Renal cortex interstitium (tissue), 15 donors: ENCODE measurements around the gene SIGLEC10. TPM values are rescaled to one million over a fixed set of nuclear protein-coding genes. Genes with fewer than 3 reads are reported as not detected.
"Not testable (repeated sequence)": the region's sequence is repeated elsewhere in the genome, so short reads cannot be mapped to it uniquely, and the experiment has no call there.

Source experiments
- DNase-seq, 11 donors: peaks; one replicate each; pipeline ENCODE4 v3.0.0-alpha.2; 2013; ENCODE audit warnings: low read depth in 9 of 11, low spot score in 4 of 11; ENCODE audit errors: extremely low read depth in 1 of 11
- long read RNA-seq, 16 experiments: transcript quantifications; one replicate each; lab custom pipeline, GENCODE V29; 2026
- polyA plus RNA-seq, 3 donors: library from polyadenylated mRNA; unstranded; fragments of 120-200 nt; gene quantifications; one replicate each; pipeline ENCODE4 v1.2.1, GENCODE V29; 2013; ENCODE audit not compliant: insufficient read length in 3 of 3

The SIGLEC10 gene, protein sequence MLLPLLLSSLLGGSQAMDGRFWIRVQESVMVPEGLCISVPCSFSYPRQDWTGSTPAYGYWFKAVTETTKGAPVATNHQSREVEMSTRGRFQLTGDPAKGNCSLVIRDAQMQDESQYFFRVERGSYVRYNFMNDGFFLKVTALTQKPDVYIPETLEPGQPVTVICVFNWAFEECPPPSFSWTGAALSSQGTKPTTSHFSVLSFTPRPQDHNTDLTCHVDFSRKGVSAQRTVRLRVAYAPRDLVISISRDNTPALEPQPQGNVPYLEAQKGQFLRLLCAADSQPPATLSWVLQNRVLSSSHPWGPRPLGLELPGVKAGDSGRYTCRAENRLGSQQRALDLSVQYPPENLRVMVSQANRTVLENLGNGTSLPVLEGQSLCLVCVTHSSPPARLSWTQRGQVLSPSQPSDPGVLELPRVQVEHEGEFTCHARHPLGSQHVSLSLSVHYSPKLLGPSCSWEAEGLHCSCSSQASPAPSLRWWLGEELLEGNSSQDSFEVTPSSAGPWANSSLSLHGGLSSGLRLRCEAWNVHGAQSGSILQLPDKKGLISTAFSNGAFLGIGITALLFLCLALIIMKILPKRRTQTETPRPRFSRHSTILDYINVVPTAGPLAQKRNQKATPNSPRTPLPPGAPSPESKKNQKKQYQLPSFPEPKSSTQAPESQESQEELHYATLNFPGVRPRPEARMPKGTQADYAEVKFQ
- polyA plus RNA-seq = 1 to 10 TPM; 1.2 to 1.8 (median 1.6) TPM
- long read RNA-seq, donor 1 = 0 reads
- long read RNA-seq, donor 2 = 0 reads
- long read RNA-seq, donor 3 = 0 reads
- long read RNA-seq, donor 4 = 0 reads
- long read RNA-seq, donor 5 = 0 reads
- long read RNA-seq, donor 6, partial matches to known transcripts = 0 of 1 reads
- long read RNA-seq, donor 6, other reads (novel, unspliced or antisense) = 0 of 1 reads
- long read RNA-seq, donor 7 = 0 reads
- long read RNA-seq, donor 8 = 0 reads
- long read RNA-seq, donor 9 = 0 reads
- long read RNA-seq, donor 10 = 0 reads
- long read RNA-seq, donor 11 = 0 reads
- long read RNA-seq, donor 12 = 0 reads
- long read RNA-seq, donor 13, partial matches to known transcripts = 0 of 1 reads
- long read RNA-seq, donor 13, other reads (novel, unspliced or antisense) = 0 of 1 reads
- long read RNA-seq, donor 14 = 0 reads
- long read RNA-seq, donor 15 = 0 reads
- long read RNA-seq, donor 16 = 0 reads

DNA sequence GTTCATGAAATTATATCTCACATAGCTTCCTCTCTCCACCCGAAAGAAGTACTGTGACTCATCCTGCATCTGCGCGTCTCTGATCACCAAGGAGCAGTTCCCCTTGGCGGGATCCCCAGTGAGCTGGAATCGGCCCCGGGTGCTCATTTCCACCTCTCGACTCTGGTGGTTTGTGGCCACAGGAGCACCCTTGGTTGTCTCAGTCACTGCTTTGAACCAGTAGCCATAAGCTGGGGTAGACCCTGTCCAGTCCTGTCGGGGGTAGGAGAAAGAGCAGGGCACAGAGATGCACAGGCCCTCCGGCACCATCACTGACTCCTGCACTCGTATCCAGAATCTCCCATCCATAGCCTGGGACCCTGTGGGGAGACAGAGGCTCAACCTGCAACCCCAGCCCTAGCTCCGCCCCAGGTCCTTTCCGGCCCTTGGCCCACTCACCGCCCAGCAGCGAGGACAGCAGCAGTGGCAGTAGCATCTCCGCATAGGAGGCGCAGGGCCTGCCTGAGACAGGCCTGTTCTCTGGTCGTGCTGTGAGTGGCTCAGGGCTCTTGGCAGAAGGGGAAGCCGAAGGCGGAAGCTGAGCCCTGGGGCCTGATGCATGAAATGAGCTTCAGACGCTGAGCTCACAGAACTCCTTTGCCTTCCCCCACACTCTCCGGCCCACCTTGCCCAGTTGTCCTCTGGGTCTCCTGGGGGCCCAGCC, at the start of gene SIGLEC10:
SIGLEC10 (minus strand) TSS at position 536 of the 703 bp plus-strand sequence; CDS start at position 475, 61 bp downstream.
- no peak for DNase-seq

DNA sequence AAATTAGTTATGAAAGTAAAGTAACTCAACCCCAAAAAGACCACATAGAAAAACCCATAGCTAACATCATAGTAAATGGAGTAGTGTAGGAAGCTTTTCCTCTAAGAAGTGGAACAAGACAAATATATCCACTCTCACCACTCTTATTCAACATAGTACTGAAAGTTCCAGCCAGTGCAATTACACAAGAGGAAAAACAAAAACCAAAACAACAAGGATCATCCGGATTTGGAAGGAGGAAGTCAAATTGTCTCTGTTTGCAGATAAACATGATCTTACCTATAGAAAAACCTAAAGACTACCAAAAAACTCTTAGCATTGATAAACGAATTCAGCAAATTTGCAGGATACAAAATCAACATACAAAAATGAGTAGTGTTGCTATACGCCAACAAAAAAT, 49.3 kb upstream of the SIGLEC10 start:
- DNase-seq = no peak

DNA sequence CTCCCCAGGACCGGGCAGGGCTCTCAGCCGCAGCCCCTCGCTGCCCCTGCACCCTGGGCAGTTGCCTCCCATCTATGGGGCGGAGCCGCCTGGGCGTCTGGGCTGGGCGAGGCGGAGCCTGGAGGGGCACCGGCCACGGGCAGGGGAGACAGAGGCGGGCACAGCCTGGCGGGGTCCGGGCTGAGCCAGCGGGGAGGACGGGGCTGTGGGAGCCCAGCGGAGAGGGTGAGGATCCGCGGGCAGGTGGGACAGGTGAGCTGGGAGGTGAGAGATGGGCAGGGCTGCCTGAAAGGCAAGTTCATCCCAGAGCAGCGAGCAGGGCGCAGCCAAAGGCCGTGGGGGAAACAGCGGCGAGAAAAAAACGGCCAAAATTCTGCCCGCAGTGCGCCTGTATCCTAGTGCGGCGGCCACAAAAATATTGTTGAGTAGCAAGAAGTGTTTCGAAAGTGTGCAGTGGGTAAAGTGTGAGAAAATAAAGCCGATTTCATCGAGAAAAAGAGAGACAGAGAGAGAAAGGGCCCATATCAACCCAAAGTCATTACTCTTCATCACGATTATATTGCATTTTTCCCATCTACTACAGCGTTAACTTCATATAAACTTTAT, 46.6 kb upstream of the SIGLEC10 start:
- not testable (repeated sequence) for DNase-seq

DNA sequence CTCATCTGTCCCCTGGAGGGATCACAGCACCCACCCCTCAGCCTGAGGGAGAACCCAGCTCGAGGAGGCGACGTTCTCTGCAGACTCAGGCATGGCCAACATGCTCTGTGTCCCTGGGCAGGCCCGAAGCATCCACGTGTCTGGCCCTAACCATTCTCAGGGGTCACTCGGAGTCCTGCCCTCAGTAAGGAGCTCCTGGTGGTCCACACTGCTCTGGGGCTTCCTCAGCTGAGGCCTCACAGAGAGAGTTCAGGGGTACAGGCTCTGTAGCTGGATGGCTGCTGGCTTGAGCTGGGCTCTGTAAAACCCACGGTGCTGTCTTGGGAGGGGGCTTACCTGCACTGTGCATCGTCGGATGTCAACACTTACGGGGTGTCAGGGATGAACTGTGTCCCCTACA, 45.2 kb upstream of the SIGLEC10 start:
- no peak for DNase-seq

DNA sequence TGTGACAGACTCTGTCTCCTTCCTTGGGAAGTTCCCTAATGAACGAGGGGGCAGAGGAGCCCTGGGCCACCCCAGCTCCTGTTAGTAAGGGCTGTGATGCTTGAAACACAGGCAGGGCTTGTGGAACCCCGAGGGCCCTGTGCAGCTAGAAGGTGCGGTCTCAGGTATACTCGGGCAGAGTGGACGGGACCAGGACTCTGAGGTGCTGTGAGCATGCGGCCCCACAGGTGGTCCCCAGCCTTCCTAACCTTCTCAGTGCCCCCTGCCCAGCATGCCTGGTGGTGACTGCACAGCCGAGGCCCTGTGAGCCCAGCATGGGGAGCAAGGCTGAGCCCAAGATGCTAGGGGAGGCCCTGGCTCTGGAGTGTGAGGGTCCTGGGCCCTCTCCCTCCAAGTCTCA, 44.8 kb upstream of the SIGLEC10 start:
- DNase-seq = no peak

DNA sequence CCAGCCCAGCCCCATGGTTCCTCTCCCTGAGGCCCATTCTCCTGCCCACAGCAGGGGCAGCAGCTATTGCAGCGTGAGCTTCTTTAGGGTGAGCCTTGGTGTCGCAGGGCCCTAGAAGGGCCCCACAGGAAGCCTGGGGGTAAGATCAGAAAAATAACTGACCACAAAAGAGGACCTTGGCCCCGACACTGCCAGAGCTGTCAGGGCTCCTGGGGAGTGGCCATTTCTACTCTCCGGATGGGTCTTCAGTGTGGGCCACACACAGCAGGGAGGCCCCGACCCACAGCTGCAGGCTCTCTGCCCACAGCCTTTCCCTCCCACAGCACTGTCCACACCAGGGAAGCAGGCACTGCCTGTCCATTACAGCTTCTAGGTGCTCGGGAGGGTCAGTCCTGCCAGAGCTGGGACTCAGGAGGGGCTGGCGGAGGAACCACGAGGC, 44.3 kb upstream of the SIGLEC10 start:
- no peak for DNase-seq

DNA sequence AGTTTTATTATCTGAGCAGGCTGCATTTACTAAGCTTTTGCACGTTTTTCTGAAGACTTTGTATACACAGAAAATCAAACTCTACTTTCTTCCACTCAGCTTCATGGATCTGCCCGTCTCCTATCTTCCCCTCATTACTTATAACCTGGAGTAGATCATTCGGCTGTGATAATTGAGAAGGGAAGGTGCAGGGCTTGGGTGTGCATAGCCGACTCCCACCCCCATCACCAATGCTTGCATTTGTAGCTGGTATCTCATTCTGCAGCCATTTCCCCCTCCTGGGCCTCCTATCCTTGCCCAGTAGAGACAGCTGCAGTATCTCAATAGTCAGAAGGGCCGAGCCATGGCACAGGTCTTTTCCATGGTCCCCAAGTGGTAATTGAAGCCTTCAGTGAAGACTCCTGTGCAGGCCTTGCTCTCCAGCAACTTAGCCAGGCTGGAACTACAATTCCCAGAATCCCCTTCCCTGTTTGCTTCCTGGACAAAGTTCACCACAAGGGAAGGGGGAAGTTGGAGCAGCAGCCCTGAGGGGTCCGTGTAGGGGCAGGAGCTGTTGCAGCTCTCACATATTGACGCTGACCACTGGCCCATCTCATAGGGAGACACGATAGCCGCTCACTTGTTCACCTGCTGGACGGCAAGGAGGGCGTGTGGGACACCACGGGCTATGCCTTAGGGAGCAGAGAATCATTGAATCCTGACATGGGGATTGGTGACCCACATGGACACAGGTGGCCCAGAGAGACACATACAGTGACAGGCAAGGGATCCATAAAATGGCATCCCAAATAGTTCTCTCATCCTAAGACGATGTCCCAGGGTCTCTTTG, 42.9 kb upstream of the SIGLEC10 start:
- no peak for DNase-seq

DNA sequence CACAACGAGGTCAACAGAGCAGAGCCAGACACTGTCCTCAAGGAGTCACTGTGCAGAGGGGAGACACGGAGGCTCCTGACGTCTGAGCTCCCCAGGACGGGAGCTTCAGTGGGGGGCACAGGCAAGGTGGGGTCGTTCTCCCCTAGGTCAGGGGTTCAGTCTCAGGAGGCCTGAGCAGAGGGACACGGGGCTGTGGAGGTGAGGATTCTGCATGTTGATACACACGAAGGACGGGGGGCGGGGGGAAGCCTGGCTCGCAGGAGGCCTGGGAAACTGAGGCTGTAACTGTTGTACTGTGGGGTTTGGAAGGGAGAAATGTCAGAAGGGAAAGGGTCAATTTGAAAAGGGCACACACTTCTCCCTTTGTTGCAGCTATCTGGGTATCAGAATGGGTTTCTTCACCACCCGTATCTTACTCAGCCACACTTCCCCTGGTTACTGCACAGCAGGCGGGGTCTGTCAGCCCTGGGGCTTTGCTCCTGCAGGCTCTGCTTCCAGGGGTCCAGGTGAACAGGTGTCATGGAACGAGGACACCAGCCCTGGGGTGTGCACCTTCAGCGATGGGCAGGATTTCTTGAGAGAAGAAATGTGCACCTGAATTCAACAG, 41.6 kb upstream of the SIGLEC10 start:
- DNase-seq = no peak

DNA sequence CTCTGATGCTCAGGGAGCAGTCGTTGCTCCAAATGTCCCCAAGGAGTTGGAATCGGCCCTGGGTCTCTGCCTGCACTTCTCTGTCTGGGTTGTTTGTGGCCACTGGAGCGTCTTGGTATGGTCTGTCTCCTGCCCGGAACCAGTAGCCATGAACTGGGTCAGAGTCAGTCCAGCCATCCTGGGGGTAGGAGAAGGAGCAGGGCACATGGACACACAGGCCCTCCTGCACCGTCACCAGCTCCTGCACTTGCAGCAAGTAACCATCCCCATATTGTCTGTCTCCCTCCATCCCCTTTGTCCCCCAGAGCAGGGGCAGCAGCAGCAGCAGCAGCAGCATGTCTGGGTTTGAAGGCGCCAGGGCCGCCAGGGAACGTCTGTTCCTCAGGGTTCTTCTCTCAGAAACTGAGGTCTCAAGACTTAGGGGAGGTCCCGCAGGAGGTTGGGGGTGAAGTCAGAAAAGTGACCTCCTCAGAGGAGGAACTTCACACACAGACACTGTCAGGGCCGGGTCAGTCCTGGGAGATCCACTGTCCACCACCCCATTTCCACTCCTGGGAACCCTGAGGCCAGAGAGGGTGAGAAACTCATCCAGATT, 40.7 kb upstream of the SIGLEC10 start, which contains the start of gene SIGLEC8:
SIGLEC8 (minus strand) TSS at position 404 of the 595 bp plus-strand sequence; CDS start at position 337, 67 bp downstream.
- no peak for DNase-seq

DNA sequence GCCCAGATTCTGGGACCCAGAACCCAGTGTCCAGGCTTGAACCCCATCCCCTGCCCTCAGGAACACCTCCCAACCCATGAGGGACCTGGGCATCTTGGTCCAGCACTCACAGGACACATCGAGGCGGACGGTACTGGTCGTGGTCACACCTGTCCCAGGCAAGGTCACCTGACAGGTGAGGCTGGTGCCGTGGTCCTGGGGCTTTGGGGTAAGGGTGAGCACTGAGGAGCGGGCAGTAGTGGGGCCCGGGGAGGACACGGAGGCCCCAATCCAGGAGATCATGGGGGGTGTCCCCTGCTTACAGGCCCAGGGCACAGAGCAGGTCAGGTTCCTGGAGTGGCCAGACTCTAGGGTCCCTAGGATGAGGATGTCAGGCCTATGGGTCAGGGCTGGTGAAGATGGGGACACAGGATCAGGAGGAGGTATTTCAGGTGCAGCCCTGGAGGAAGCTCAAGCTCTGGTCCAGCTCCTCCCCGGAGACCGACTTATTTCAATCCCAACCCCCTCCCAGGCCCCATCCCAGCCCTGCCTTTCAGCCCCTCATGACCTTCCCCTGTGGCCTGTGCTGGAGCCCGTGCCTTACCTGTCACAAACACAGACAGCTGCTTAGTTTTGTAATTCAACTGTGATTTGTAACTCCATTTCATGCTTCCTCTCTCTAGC, 40.0 kb upstream of the SIGLEC10 start:
- DNase-seq = no peak

DNA sequence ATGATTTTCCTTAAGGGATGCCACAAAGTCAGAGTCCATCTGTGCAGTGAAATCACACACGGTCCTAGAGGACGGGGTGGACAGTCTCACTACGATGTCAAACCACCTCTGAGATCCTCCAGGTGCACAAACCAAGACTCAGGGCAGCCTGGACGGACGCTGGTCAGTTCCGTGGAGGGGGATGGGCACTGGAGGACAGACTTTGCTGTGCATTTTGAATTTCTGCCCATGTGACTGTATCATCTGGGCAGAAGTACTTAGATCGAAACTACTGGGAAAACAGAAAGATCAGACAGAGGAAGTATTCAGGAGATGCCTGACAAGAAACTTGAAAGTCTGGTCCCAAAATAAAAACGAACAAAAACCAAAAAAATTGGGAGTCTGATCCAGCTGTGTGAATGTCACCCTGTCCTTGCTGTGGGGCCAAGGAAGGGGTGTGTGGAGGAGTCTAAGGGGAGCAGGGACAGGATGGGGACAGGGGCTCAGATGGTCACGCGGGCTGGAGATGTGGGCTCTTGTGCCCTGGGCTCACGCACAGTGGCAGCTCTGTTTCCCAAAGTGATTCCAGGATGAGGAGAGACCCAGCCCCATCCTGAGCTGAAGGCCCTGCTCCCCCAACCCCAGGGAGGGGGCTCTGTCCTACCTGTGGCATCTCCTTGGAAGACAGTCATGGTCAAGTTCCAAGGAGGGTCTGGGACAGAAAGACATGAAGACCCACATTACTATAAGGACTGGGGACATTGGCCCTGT, 39.3 kb upstream of the SIGLEC10 start:
- no peak for DNase-seq

DNA sequence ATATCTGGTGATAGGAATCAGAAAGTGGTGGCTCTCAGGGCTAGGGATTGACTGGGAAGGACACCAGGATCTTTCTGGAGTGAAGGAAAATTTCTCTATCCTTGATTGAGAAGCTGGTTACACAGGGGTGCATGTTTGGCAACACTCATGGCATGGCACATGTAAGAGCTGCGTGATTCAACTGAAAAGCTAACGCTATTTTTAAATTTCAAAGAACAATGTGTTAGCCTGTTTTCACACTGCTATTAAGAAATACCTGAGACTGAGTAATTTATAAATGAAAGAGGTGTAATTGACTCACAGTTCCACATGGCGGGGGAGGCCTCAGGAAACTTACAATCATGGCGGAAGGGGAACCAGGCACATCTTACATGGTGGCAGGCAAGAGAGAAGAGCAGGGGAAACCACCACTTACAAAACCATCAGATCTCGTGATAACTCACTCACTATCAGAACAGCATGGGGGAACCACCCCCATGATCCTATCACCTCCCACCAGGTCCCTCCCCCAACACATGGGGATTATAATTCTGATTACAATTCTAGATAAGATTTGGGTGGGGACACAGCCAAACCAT, 33.4 kb upstream of the SIGLEC10 start:
- no peak for DNase-seq

DNA sequence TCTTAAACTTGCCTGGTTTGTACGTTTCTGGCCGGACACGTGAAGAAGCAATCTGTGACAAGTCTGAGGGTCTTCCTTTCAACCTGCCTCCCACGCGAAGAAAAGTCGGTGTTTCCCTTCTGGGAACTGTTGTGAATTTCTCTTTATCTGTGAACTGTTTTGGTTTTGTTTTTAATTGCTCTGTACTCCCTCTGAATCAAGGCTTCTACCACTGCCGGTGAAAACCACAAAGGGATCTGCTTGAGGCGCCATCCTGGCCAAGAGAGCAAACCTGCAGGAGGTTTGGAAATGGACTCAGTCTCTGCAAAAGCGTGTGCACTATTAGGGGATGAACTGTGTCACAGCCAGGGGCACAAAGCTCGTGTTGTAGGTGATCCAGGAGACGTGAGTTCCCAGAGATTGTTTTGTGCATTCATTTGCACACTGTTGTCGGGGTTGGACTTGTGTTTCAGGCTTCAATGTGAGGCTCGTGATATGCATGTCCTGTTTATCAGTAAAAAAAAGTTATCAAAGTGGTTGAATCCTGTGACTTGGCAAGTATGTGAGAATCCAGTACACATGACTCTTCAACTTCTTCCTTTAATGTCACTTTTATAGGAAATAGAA, 31.1 kb upstream of the SIGLEC10 start:
- no peak for DNase-seq

DNA sequence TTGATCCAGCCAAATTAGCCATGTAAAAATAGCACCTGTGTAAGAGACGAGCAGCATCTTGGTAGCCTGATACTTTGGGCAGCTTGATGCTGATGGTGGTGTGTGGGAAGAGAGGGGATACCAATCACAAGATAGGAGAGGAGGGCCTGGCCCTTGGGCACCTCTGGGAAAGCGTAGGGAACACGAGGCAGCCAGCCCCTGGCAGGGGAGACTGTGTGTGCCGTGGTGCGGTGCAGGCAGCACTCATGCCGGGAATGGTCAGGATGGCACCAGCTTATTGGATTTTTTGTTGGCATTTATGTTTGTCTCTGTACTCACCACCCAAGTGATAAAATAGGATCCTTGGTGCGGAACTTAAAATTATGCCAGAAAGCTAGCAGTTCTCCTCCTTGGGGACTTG, 30.6 kb upstream of the SIGLEC10 start:
- DNase-seq = no peak

DNA sequence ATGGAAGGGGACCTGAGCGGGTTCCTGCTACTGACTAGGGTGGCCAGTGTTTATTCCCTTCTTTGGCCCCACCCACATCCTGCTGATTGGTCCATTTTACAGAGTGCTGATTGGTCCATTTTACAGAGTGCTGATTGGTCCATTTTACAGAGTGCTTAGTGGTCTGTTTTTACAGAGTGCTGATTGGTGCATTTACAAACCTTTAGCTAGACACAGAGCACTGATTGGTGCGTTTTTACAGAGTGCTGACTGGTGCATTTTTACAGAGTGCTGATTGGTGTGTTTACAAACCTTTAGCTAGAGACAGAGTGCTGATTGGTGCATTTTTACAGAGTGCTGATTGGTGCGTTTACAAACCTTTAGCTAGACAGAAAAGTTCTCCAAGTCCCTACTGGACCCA, 30.1 kb upstream of the SIGLEC10 start:
- DNase-seq = not testable (repeated sequence)
